Omental fat pad (tissue), 4 donors: ENCODE results near the gene BCL7B. TPM values are rescaled to one million over a fixed set of nuclear protein-coding genes. Genes with fewer than 3 reads are reported as not detected.

Experiments used
- ATAC-seq: fragments of 150-250 bp; one replicate; pipeline ENCODE4 v1.9.1; 2016; ENCODE audit warnings: mild to moderate bottlenecking, moderate library complexity; ENCODE audit not compliant: low FRiP score
- DNase-seq: peaks from one replicate; pipeline ENCODE4 v3.0.0-alpha.2; 2019; ENCODE audit warnings: low spot score
- total RNA-seq, 4 donors: library from RNA; depleted of rRNA; stranded (reverse); fragments of >200 nt; gene quantifications; one replicate each; pipeline ENCODE4 v1.1.0, GENCODE V29; 2016
- TF ChIP-seq, protein P1 (sequence below), 3 donors: fragments of 450-650 bp; IDR thresholded peaks; one replicate each; pipeline ENCODE4 v1.5.1; 2016 to 2017; ENCODE audit warnings: antibody characterized with exemption in 3 of 3, mild to moderate bottlenecking in 3 of 3, moderate library complexity in 2 of 3

Gene BCL7B
- total RNA-seq, 4 donors from 2014 or later = 51.9 to 91.9 (median 78.3) TPM

DNA sequence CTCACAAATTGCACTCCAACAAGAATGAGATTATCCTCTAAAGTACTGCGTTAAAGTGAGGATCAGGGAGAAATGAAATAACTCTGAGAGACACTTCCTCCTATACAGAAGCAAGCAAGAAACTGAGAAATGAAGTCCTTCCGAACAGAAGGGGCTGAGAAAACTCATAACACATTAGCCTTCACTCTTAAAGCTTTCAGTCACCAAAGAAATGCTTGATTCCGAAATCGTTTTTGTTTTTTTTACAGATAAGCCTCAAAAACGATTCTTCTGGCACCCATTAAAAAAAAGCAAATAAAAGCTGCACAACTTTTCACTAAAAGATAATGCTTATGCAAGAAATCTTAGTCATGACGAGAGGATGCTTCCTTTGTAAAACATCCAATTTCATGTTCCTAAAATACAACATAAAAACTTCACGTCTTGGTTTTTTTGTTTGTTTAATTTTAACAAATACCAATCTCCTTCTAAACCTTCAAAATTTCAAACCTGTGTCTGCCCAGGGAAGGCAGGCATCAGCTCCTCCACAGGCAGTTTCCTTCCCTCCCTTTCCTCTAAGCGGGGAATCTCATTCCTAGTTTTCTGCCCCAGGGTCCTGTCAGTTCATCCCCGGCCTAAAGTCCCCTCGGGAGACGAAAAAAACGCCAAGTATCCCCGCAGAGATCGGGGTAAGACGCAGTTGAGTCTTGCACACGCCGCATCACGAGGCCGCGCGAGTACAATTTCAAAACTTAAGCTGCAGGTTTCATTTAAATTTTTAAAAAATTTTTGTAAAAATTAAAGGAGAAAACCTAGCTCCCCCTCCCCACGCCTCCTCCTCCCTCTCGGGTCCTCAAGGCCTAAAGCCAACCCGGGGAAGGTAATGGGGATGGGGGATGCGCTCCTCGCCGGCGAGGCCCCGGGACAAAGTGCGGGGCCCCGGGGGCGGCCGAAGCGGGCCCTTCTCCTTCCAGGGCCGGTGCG lies 36.5 kb downstream of the BCL7B start:
- ATAC-seq (no peak), DNase-seq (no peak)
- TF ChIP-seq, protein P1, sequence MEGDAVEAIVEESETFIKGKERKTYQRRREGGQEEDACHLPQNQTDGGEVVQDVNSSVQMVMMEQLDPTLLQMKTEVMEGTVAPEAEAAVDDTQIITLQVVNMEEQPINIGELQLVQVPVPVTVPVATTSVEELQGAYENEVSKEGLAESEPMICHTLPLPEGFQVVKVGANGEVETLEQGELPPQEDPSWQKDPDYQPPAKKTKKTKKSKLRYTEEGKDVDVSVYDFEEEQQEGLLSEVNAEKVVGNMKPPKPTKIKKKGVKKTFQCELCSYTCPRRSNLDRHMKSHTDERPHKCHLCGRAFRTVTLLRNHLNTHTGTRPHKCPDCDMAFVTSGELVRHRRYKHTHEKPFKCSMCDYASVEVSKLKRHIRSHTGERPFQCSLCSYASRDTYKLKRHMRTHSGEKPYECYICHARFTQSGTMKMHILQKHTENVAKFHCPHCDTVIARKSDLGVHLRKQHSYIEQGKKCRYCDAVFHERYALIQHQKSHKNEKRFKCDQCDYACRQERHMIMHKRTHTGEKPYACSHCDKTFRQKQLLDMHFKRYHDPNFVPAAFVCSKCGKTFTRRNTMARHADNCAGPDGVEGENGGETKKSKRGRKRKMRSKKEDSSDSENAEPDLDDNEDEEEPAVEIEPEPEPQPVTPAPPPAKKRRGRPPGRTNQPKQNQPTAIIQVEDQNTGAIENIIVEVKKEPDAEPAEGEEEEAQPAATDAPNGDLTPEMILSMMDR (IDR thresholded peaks at IDR 0.05) = no peak

DNA sequence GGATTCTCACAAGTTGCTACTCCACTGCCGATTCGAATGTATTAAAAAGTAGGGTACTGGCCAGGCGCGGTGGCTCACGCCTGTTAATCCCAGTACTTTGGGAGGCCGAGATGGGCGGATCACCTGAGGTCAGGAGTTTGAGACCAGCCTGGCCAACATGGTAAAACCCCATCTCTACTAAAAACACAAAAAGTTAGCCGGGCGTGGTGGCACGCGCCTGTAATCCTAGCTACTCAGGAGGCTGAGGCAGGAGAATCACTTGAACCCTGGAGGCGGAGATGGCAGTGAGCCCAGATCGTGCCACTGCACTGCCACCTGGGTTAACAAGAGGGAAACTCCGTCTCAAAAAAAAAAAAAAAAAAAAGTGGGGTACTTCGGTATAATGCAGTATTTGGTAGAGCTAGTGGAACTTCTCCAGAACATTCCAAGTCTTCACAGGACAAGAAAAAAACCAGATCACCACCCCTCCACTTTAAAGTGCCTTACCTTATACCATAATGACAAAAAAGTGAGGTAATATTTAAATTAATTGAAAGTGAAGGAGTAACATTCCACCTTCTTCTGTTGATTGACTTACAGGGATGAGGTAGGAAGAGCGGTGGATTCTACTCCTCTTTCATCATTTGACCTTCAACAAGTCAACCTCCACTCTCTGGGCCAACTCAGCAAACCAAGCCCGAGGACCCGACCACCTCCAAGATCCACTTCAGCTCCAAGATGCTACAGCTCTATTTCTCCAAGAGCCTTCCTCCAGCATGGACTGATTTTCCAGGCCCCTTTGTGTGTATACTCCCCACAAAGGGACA lies 37.4 kb downstream of the BCL7B start:
- TF ChIP-seq, protein P1 (IDR thresholded peaks at IDR 0.05) = no peak
- ATAC-seq (no peak), DNase-seq (no peak)

DNA sequence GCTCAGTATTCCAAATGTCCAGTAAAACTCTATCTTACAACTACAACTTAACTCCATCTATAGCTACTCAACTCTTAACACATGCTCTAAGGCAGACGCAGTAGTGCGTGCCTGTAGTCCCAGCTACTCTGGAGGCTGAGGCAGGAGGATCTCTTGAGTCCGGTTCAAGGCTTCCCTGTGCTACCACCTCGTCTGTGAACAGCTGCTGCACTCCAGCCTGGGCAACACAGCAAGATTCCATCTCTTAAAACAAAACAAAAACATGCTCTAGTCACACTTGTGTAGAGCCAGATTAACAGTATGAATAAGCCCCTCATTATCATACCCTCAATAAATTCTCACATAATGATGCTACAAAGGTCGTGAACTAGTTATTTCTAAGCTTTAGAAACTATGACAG lies 39.0 kb downstream of the BCL7B start:
- TF ChIP-seq, protein P1 (IDR thresholded peaks at IDR 0.05) = no peak
- no peak for DNase-seq
- no peak for ATAC-seq

DNA sequence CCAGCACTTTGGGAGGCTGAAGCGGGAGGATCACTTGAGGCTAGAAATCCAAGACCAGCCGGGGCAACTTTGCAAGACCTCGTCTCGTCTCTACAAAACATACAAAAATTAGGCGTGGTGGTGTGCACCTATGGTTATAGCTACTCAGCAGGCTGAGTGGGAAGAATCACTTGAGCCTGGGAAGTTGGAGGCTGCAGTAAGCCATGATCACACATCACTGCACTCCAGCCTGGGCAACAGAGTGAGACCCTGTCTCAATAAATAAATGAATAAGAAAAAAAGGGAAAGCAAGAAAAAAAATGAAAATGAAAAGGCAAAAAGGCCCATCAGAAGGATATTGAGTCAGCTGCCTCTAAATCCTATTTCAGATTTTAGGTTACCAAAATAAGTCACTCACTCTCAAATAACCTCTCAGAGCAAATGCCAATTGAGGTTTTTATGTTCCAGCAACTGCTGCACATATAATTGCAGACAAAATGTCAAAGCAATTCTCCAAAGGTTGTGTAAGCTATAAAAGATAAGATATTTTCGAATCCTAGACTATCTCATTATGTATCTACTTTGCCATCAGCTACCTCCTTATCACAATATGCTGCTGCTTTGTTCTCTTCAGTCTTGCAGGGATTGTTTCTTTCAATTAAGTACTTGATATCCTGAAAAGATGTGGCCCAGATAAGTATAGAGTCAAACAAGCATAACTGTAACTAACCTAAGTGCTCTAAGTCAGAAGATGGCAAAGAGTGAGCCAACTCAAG lies 40.1 kb downstream of the BCL7B start:
- ATAC-seq (no peak), DNase-seq (no peak)
- TF ChIP-seq, protein P1 (IDR thresholded peaks at IDR 0.05) = no peak

DNA sequence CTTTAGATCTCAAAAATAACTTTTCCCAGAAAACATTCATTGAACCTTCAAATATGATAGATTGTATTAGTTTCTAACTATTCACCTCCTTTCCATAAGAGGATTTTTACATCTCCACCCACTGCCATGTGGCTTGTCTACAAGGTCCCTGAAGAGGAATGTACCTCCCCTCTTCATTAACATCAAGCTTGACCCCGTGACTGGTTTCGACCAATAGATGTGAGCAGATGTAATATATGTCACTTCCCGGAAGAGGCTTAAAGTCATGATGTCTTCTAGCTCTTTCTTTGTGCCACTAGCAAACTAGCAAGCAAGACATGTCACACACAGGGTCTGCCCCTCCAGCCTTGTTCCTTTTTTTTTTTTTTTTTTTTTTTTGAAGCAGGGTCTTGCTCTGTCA lies 42.3 kb downstream of the BCL7B start:
- TF ChIP-seq, protein P1 (IDR thresholded peaks at IDR 0.05) = no peak
- ATAC-seq = no peak
- DNase-seq = no peak

DNA sequence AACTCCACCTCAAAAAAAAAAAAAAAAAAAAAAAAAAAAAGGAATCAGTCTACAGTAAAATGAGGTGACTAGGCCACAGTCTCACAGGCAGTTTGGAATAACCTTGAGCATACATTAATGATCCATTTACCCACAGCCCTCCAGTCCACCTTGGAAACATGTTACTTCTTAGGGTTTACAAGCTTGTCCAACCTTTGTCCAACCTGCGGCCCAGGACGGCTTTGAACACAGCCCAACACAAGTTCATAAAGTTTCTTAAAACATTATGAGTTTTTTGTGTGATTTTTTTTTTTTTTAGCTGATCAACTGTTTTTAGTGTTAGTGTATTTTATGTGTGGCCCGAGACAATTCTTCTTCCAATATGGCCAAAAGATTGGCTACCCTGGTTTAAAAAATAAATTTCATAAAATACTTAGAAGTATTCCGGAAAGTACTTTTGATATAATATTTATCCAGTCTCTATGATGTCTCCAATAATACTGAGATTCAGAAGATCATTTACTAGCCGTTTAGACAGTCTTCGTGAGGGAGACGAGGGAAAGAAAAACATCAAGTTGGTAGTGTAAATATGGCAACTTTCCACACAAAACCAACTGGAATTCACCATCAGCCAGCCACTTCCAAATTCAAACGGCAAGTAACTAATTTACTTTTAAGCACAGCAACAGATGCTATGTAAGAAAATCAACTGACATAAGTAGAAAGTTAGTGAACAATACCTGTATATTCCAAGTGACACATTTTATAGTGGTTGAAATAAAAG lies 45.3 kb downstream of the BCL7B start:
- ATAC-seq (no peak), DNase-seq (no peak)
- TF ChIP-seq, protein P1 (IDR thresholded peaks at IDR 0.05) = no peak
